Skeletal muscle satellite cell (primary cell): ENCODE results near the gene ARF5. TPM values are rescaled to one million over a fixed set of nuclear protein-coding genes. Genes with fewer than 3 reads are reported as not detected.
"Not testable (repeated sequence)": the region's sequence is repeated elsewhere in the genome, so short reads cannot be mapped to it uniquely, and the experiment has no call there.

Source experiments
- H3K27me3 ChIP-seq: 2 replicates; pipeline ENCODE4 v1.7.0; 2013; ENCODE audit warnings: low read length; ENCODE audit not compliant: control insufficient read depth, insufficient read depth
- H3K36me3 ChIP-seq: 2 replicates; pipeline ENCODE4 v1.7.0; 2013; ENCODE audit warnings: mild to moderate bottlenecking, control low read depth, low read length; ENCODE audit not compliant: insufficient read depth
- H3K4me1 ChIP-seq: 2 replicates; pipeline ENCODE4 v1.7.0; 2013; ENCODE audit warnings: low read length; ENCODE audit not compliant: control insufficient read depth, insufficient read depth
- H3K4me2 ChIP-seq: 2 replicates; pipeline ENCODE4 v1.7.0; 2013; ENCODE audit warnings: mild to moderate bottlenecking, low read length
- H3K4me3 ChIP-seq: 2 replicates; pipeline ENCODE4 v1.7.0; 2013; ENCODE audit warnings: low read length
- H3K9ac ChIP-seq: 2 replicates; pipeline ENCODE4 v1.7.0; 2013; ENCODE audit warnings: mild to moderate bottlenecking, low read depth, low read length, moderate library complexity
- H3K9me3 ChIP-seq: replicated peaks from 2 replicates; pipeline ENCODE4 v1.7.0; 2013; ENCODE audit warnings: mild to moderate bottlenecking, control low read depth, low read length
- total RNA-seq: library from RNA; depleted of rRNA; stranded (reverse); fragments of >200 nt; gene quantifications from 2 replicates; pipeline ENCODE4 v1.2.3, GENCODE V29; 2012; rRNA removed

Gene ARF5
- total RNA-seq: 112 and 124 TPM in 2 replicates

DNA sequence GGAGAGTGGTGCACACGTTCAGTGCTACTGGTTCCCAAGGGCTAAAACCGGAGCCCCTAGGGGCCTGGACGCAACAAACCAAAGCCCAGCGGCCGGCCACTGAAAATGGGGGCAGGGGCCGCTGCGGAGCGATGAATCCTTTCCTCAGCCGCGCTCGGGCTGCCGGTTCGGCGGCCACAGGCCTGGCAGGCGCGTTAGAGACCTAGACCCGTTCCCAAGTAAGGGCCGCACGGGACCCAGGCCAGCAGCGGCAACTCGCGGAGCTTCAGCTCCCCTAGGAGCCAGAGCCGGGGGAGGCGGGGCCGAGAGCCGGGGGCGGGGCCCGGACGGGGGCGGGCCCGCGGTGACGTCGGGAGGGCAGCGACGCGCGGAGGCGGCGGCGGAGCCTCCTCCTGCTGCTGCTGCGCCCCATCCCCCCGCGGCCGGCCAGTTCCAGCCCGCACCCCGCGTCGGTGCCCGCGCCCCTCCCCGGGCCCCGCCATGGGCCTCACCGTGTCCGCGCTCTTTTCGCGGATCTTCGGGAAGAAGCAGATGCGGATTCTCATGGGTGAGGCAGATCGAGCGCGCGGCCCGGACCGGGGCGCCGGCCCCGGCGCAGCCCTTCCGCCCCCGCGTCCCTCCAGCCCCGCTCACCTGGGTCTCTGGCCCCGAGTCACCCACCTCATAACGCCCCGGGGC, at the start of gene ARF5:
ARF5 (plus strand) TSS at position 393 of the 678 bp plus-strand sequence; CDS start at position 481, 88 bp downstream.
- Histone ChIP-seq H3K36me3 (peaks cover 21% of the 10 kb centered on the region), H3K9ac (peak within 1 kb of the TSS; percentile 95), H3K4me1 (peaks cover 32% of the 10 kb centered on the region), H3K27me3 (no peaks in the 10 kb centered on the region), H3K4me3 (peak within 1 kb of the TSS; percentile 99), H3K9me3 (no peaks in the 10 kb centered on the region), H3K4me2 (peak within 1 kb of the TSS; percentile 99)

GRCh38 chr7:127539116-127539515, 49.1 kb upstream of the ARF5 start:
- Histone ChIP-seq H3K36me3 (no peaks in the 10 kb centered on the region), H3K27me3 (peaks cover 33% of the 10 kb centered on the region), H3K9me3 (no peaks in the 10 kb centered on the region), H3K4me2 (no peak overlapping the region), H3K9ac (no peak overlapping the region), H3K4me1 (no peaks in the 10 kb centered on the region), H3K4me3 (no peak overlapping the region)

DNA sequence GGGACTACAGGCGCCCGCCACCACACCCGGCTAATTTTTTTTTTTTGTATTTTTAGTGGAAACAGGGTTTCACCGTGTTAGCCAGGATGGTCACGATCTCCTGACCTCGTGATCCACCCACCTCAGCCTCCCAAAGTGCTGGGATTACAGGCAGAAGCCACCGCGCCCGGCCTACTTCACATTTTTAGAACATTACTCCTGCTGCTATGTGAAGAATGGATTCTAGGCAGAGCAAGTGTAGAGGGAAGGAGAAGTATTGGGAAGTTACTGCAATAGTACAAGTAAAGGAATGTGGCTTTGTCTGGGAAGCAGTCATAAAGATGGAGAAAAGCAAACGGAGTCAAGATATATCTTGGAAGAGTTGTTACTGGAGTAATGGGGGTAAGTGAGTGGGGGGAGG, 47.8 kb upstream of the ARF5 start:
- H3K9ac ChIP-seq, H3K36me3 ChIP-seq, H3K4me1 ChIP-seq, H3K4me2 ChIP-seq, H3K9me3 ChIP-seq, H3K4me3 ChIP-seq: not testable (repeated sequence)
- peaks cover 28% of the 10 kb centered on the region for H3K27me3 ChIP-seq

GRCh38 chr7:127541548-127541947, 46.7 kb upstream of the ARF5 start:
- H3K9ac ChIP-seq: no peak overlapping the region
- H3K27me3 ChIP-seq: peaks cover 20% of the 10 kb centered on the region
- H3K4me1 ChIP-seq: no peaks in the 10 kb centered on the region
- no peak overlapping the region for H3K4me3 ChIP-seq
- H3K36me3 ChIP-seq: no peaks in the 10 kb centered on the region
- no peaks in the 10 kb centered on the region for H3K9me3 ChIP-seq
- no peak overlapping the region for H3K4me2 ChIP-seq

DNA sequence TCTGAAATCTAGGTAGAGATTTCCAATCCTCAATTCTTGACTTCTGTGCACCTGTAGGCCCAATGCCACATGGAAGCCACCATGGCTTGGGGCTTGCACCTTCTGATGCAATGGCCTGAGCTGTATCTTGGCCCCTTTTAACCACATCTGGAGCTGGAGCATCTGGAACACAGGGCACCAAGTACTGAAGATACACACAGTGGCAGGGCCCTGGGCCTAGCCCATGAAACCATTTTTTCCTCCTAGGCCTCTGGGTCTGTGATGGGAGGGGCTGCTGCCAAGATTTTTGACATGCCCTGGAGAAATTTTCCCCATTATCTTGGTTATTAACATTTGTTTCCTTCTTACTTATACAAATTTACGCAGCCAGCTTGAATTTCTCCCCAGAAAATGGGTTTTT, 41.9 kb upstream of the ARF5 start:
- Histone ChIP-seq H3K4me1 (no peaks in the 10 kb centered on the region), H3K4me2 (no peak overlapping the region), H3K9me3 (no peaks in the 10 kb centered on the region), H3K36me3 (no peaks in the 10 kb centered on the region), H3K9ac (no peak overlapping the region), H3K27me3 (no peaks in the 10 kb centered on the region), H3K4me3 (no peak overlapping the region)

DNA sequence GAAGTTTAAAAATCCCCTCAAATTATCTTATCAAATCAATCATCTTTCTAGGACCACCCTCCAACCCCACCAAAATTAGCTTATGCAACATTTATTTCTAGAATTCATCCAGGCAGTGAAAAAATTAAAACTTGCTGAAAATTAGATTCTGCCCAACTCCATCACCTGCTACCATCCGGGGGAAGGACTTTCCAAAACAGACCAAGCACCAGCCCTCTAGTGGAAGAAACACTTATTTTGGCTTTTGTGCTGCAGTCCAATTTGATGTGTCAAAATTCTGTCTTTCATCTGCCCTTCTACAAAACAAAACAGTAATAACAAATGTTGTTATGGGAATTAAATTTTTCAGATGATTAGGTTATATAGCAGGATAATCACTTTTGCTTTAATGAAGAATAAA, 38.0 kb upstream of the ARF5 start:
- Histone ChIP-seq H3K27me3 (no peaks in the 10 kb centered on the region), H3K36me3 (no peaks in the 10 kb centered on the region), H3K4me2 (no peak overlapping the region)

DNA sequence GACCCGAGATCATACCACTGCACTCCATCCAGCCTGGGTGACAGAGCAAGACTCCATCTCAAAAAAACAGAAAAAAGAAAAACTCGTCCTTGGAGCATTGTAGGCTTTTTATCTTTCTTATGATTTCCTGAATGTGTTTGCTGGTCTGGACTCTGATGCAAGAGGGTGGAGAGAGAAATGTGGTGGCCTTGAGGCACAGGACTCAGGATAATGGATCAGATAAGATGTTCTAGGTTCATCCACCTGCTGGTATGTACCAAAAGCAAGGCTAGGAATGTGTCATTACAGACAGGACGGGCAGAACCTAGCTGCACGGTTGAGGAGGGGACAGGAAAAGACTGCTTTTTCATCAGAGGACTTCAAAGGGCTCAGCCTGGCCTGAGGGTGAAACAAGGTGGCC, 36.3 kb upstream of the ARF5 start:
- Histone ChIP-seq H3K4me1 (no peaks in the 10 kb centered on the region), H3K9ac (no peak overlapping the region), H3K4me3 (no peak overlapping the region), H3K36me3 (no peaks in the 10 kb centered on the region), H3K9me3 (no peaks in the 10 kb centered on the region), H3K27me3 (no peaks in the 10 kb centered on the region), H3K4me2 (no peak overlapping the region)

More for the DNA sequence above, 38.0 kb upstream of the ARF5 start:
- Histone ChIP-seq H3K4me3 (no peak overlapping the region), H3K9me3 (no peaks in the 10 kb centered on the region), H3K4me1 (no peaks in the 10 kb centered on the region), H3K9ac (no peak overlapping the region)

DNA sequence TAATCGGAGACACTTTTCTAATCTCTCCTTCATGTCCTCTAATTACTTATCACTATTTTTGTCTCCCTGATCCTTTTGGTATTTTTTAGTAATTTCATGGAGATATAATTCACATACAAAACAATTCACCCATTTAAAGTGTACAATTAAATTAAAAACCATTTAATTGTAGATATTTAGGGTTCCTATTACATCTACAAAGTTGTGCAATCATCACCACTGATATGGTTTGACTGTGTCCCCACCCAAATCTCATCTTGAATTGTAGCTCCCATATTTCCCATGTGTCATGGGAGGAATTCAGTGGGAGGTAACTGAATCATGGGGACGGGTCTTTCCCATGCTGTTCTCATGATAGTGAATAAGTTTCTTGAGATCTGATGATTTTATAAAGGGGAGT, 31.8 kb upstream of the ARF5 start:
- H3K4me3 ChIP-seq: no peak overlapping the region
- H3K4me1 ChIP-seq: no peaks in the 10 kb centered on the region

DNA sequence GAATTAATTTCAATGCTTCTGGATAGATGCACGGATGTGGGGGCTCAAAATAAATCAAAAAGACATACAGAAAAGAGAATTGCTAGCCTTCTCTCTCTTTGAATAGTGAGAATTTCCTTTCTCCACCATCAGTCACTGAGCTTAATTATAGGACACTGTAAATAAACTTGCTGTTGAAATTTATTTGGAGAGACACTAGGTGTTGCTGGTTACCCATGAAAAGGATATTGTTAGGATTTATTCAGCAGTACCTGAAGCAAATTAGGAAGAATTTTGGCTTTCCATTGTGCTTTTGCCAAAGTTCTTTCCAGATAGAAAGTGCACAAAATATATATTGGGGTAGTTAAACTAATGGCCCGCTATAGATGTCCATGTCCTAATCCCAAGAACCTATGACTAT, 30.4 kb upstream of the ARF5 start:
- Histone ChIP-seq H3K4me3 (no peak overlapping the region), H3K36me3 (no peaks in the 10 kb centered on the region), H3K4me2 (no peak overlapping the region), H3K27me3 (no peaks in the 10 kb centered on the region), H3K9me3 (no peaks in the 10 kb centered on the region), H3K4me1 (no peaks in the 10 kb centered on the region), H3K9ac (no peak overlapping the region)

More for the DNA sequence above, 31.8 kb upstream of the ARF5 start:
- Histone ChIP-seq H3K9ac (no peak overlapping the region), H3K9me3 (no peaks in the 10 kb centered on the region), H3K4me2 (no peak overlapping the region), H3K36me3 (no peaks in the 10 kb centered on the region), H3K27me3 (no peaks in the 10 kb centered on the region)

DNA sequence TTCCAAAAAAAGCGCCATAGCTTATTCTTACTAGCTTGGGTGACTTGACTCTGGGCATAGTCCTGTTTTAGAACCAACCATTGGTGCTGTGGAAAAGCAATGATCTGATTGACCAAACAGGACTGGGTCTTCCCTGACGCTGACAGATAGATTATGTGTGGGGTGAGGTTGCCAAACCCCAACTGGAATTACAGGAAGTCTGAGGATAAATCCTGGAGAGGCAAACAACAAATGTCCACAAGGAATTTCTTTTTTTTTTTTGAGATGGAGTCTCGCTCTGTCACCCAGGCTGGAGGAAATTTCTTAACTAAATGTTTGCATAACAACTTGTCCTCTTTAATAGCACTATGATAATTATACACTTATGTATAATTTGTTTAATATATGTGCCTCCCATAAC, 22.0 kb upstream of the ARF5 start:
- H3K4me3 ChIP-seq: no peak overlapping the region
- H3K4me2 ChIP-seq: no peak overlapping the region
- no peaks in the 10 kb centered on the region for H3K27me3 ChIP-seq
- no peaks in the 10 kb centered on the region for H3K9me3 ChIP-seq
- H3K4me1 ChIP-seq: no peaks in the 10 kb centered on the region
- H3K36me3 ChIP-seq: no peaks in the 10 kb centered on the region
- H3K9ac ChIP-seq: no peak overlapping the region

GRCh38 chr7:127568034-127568433, 20.2 kb upstream of the ARF5 start:
- H3K9me3 ChIP-seq: not testable (repeated sequence)

GRCh38 chr7:127571741-127572505, 16.3 kb upstream of the ARF5 start:
- no peaks in the 10 kb centered on the region for H3K4me1 ChIP-seq
- no peaks in the 10 kb centered on the region for H3K36me3 ChIP-seq
- no peaks in the 10 kb centered on the region for H3K27me3 ChIP-seq
- H3K4me2 ChIP-seq: no peak overlapping the region
- H3K4me3 ChIP-seq: no peak overlapping the region
- no peak overlapping the region for H3K9ac ChIP-seq
- no peaks in the 10 kb centered on the region for H3K9me3 ChIP-seq

More at GRCh38 chr7:127568034-127568433, 20.2 kb upstream of the ARF5 start:
- H3K36me3 ChIP-seq, H3K9ac ChIP-seq, H3K27me3 ChIP-seq, H3K4me1 ChIP-seq, H3K4me3 ChIP-seq, H3K4me2 ChIP-seq: not testable (repeated sequence)
